ENCODE measurements around the gene IFI44. TPM values are rescaled to one million over a fixed set of nuclear protein-coding genes. Genes with fewer than 3 reads are reported as not detected.

IFI44 gene
- total and polyA plus RNA-seq, 9 of the 15 experiments (the other 6 are each of a cell fraction or from before 2014, with no cell fraction given): 0.11 TPM; not detected in 8

- WGBS (ENCODE audit: insufficient coverage, low coverage, missing lambda C conversion rate): under 1% methylated on average over 12 of the region's 12 CpGs
- H4K20me1 ChIP-seq (replicated peaks; ENCODE audit: control insufficient read depth, insufficient read depth, low read length): no peaks in the 10 kb centered on the region
- DNase-seq (ENCODE audit: extremely low read depth in 1 of 4, low spot score in 3 of 4) (no peak), ATAC-seq (no peak), FAIRE-seq (no peak)
- ChIA-PET CTCF (ENCODE audit: low intra/inter-chr PET ratio) (no interaction called here), POLR2A (interaction anchor here (0.6 kb wide), 1 partner anchor 45 kb away, joined by 3 read pairs; no protein-coding TSS in a partner anchor)
- H3K4me2 ChIP-seq (ENCODE audit: insufficient read depth, low read length): no peak overlapping the region
- H3K27me3 ChIP-seq (ENCODE audit: control insufficient read depth in 2 of 2, insufficient read depth in 2 of 2, low read length in 2 of 2): no peaks in the 10 kb centered on the region
- H3K9me3 ChIP-seq (replicated peaks; ENCODE audit: control insufficient read depth, insufficient read depth, low read depth, low read length): 0 out of 2 replicates have a peak, but pooled peaks cover 1% of the 10 kb centered on the region
- no peak overlapping the region for H2AFZ ChIP-seq (ENCODE audit: low read depth, low read length)
- no peaks in the 10 kb centered on the region for H3K4me1 ChIP-seq (replicated peaks in 1 of 2; ENCODE audit: control insufficient read depth in 2 of 2, insufficient read depth in 2 of 2, low read length in 2 of 2)
- TF ChIP-seq SMARCA5 (IDR thresholded peaks at IDR 0.05) (no peak), NBN (IDR thresholded peaks at IDR 0.05; ENCODE audit: low read depth) (no peak)
- H3K4me3 ChIP-seq: no peak overlapping the region
- H3K79me2 ChIP-seq (ENCODE audit: control insufficient read depth, insufficient read depth, low read length): no peaks in the 10 kb centered on the region
- no TSS peak for BruUV-seq (replicated peaks)
- no peak overlapping the region for H3K9ac ChIP-seq (ENCODE audit: insufficient read depth in 1 of 2, low read depth in 2 of 2, low read length in 2 of 2)
- intact Hi-C loops (cut with micrococcal nuclease) (no loop called here), in situ Hi-C loops (cut with MboI) (loop anchor here (25.0 kb wide), 1 partner anchor 514 kb away; no protein-coding TSS in a partner anchor)
- no peaks in the 10 kb centered on the region for H3K36me3 ChIP-seq (ENCODE audit: control insufficient read depth, insufficient read depth, low read length)
- H3K9me1 ChIP-seq (ENCODE audit: control insufficient read depth, insufficient read depth, low read length): no peaks in the 10 kb centered on the region
- H3K27ac ChIP-seq (ENCODE audit: extremely low read depth, low read depth, low read length): no peak overlapping the region
These were observed 1.6 kb downstream of the IFI44 start for GRCh38 chr1:78651241-78651640.

GRCh38 chr1:78652019-78652560 is 2.5 kb downstream of the IFI44 start:
- H4K20me1 ChIP-seq (replicated peaks; ENCODE audit: control insufficient read depth, insufficient read depth, low read length): no peaks in the 10 kb centered on the region
- no peaks in the 10 kb centered on the region for H3K36me3 ChIP-seq (ENCODE audit: control insufficient read depth, insufficient read depth, low read length)
- H3K79me2 ChIP-seq (ENCODE audit: control insufficient read depth, insufficient read depth, low read length): no peaks in the 10 kb centered on the region
- H3K9me3 ChIP-seq (replicated peaks; ENCODE audit: control insufficient read depth, insufficient read depth, low read depth, low read length): 0 out of 2 replicates have a peak, but pooled peaks cover 1% of the 10 kb centered on the region
- intact Hi-C loops (cut with micrococcal nuclease) (no loop called here), in situ Hi-C loops (cut with MboI) (loop anchor here (25.0 kb wide), 1 partner anchor 515 kb away; no protein-coding TSS in a partner anchor)
- H3K27me3 ChIP-seq (ENCODE audit: control insufficient read depth in 2 of 2, insufficient read depth in 2 of 2, low read length in 2 of 2): no peaks in the 10 kb centered on the region
- no peak overlapping the region for H3K4me2 ChIP-seq (ENCODE audit: insufficient read depth, low read length)
- no peak for FAIRE-seq
- no peak for DNase-seq (ENCODE audit: extremely low read depth in 1 of 4, low spot score in 3 of 4)
- BruUV-seq (replicated peaks): no TSS peak
- under 1% methylated on average over 17 of the region's 17 CpGs for WGBS (ENCODE audit: insufficient coverage, low coverage, missing lambda C conversion rate)
- ChIA-PET POLR2A (no interaction called here), CTCF (ENCODE audit: low intra/inter-chr PET ratio) (no interaction called here)
- no peaks in the 10 kb centered on the region for H3K9me1 ChIP-seq (ENCODE audit: control insufficient read depth, insufficient read depth, low read length)
- H3K27ac ChIP-seq (ENCODE audit: extremely low read depth, low read depth, low read length): no peak overlapping the region
- no peak overlapping the region for H2AFZ ChIP-seq (ENCODE audit: low read depth, low read length)
- no peak overlapping the region for H3K4me3 ChIP-seq
- ATAC-seq: no peak
- no peak overlapping the region for H3K9ac ChIP-seq (ENCODE audit: insufficient read depth in 1 of 2, low read depth in 2 of 2, low read length in 2 of 2)
- H3K4me1 ChIP-seq (replicated peaks in 1 of 2; ENCODE audit: control insufficient read depth in 2 of 2, insufficient read depth in 2 of 2, low read length in 2 of 2): no peaks in the 10 kb centered on the region
- TF ChIP-seq POLR3A (IDR thresholded peaks at IDR 0.05; ENCODE audit: borderline replicate concordance, extremely low read depth, insufficient read depth, insufficient read length) (no peak), ADNP (tag; IDR thresholded peaks at IDR 0.05) (no peak), MNT (conservative IDR thresholded peaks at IDR 0.05) (no peak), MTA1 (IDR thresholded peaks at IDR 0.05; ENCODE audit: borderline replicate concordance) (no peak), KHSRP (IDR thresholded peaks at IDR 0.05) (no peak), HMG20A (CRISPR knock-in tag; conservative IDR thresholded peaks at IDR 0.05) (no peak), ZBTB5 (IDR thresholded peaks at IDR 0.05) (no peak), MEF2A (IDR thresholded peaks at IDR 0.05; ENCODE audit: control insufficient read depth, low read depth, low read length) (no peak), ZBTB8A (IDR thresholded peaks at IDR 0.05; ENCODE audit: partially characterized antibody) (no peak), ZNF764 (CRISPR knock-in tag; IDR thresholded peaks at IDR 0.05; ENCODE audit: low read depth) (no peak), JUND (IDR thresholded peaks at IDR 0.05; ENCODE audit: borderline replicate concordance, low read depth, low read length) (no peak), JUND (tag; IDR thresholded peaks at IDR 0.05; ENCODE audit: borderline replicate concordance, low read depth, low read length) (no peak)

All from K562 (cell line).